HFFc6 (cell line): Measurements from ENCODE around the gene MED27. TPM values are rescaled to one million over a fixed set of nuclear protein-coding genes. Genes with fewer than 3 reads are reported as not detected.

Experiments used
- DNase-seq: peaks from one replicate; pipeline ENCODE4 v3.0.0-alpha.2; 2018
- H3K27ac Mint-ChIP-seq: 2 replicates; pipeline ENCODE4 v1.8.0; 2020; ENCODE audit warnings: mild to moderate bottlenecking, mixed read lengths
- H3K27me3 Mint-ChIP-seq: 2 replicates; pipeline ENCODE4 v1.8.0; 2021; ENCODE audit warnings: mild to moderate bottlenecking, moderate library complexity, mixed read lengths; ENCODE audit not compliant: insufficient read depth
- H3K36me3 Mint-ChIP-seq: 2 replicates; pipeline ENCODE4 v1.8.0; 2021; ENCODE audit warnings: low read depth, mixed read lengths
- H3K4me1 Mint-ChIP-seq: 2 replicates; pipeline ENCODE4 v1.8.0; 2020; ENCODE audit warnings: low read depth, mixed read lengths
- H3K4me3 Mint-ChIP-seq: 2 replicates; pipeline ENCODE4 v1.8.0; 2020; ENCODE audit warnings: mild to moderate bottlenecking, moderate library complexity, mixed read lengths
- H3K9me3 Mint-ChIP-seq: 2 replicates; pipeline ENCODE4 v1.8.0; 2020; ENCODE audit warnings: mild to moderate bottlenecking, mixed read lengths
- total RNA-seq, 6 experiments: library from RNA; stranded (reverse); fragmentation: NEBNext Ultra II Directional; extraction: Animal tissue kit (Norgen Biotek cat#: 25700); gene quantifications; 2 replicates in 1 of 6; 3 replicates in 5 of 6; pipeline ENCODE4 v1.2.3, GENCODE V29; 2021
- TF ChIP-seq, protein P1 (sequence below): fragments of 200-600 bp; sonication (generic); IDR thresholded peaks from 2 replicates; pipeline ENCODE4 v1.5.0; 2021; ENCODE audit warnings: antibody characterized with exemption, mild to moderate bottlenecking

Gene MED27
- total RNA-seq, 6 experiments from 2014 or later, result 30.2 to 37.7 (median 32.7) TPM

- TF ChIP-seq, protein P1, sequence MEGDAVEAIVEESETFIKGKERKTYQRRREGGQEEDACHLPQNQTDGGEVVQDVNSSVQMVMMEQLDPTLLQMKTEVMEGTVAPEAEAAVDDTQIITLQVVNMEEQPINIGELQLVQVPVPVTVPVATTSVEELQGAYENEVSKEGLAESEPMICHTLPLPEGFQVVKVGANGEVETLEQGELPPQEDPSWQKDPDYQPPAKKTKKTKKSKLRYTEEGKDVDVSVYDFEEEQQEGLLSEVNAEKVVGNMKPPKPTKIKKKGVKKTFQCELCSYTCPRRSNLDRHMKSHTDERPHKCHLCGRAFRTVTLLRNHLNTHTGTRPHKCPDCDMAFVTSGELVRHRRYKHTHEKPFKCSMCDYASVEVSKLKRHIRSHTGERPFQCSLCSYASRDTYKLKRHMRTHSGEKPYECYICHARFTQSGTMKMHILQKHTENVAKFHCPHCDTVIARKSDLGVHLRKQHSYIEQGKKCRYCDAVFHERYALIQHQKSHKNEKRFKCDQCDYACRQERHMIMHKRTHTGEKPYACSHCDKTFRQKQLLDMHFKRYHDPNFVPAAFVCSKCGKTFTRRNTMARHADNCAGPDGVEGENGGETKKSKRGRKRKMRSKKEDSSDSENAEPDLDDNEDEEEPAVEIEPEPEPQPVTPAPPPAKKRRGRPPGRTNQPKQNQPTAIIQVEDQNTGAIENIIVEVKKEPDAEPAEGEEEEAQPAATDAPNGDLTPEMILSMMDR, result no peak
- H3K4me3 Mint-ChIP-seq, result no peak overlapping the region
- no peak overlapping the region for H3K27ac Mint-ChIP-seq
- H3K36me3 Mint-ChIP-seq, result peaks cover 12% of the 10 kb centered on the region
- H3K9me3 Mint-ChIP-seq, result no peaks in the 10 kb centered on the region
- no peaks in the 10 kb centered on the region; the same call in 1 of the 2 replicates for H3K27me3 Mint-ChIP-seq
- H3K4me1 Mint-ChIP-seq, result peaks cover 46% of the 10 kb centered on the region
- DNase-seq, result no peak
These were observed 59.4 kb downstream of the MED27 start for GRCh38 chr9:132020272-132020671.

DNA sequence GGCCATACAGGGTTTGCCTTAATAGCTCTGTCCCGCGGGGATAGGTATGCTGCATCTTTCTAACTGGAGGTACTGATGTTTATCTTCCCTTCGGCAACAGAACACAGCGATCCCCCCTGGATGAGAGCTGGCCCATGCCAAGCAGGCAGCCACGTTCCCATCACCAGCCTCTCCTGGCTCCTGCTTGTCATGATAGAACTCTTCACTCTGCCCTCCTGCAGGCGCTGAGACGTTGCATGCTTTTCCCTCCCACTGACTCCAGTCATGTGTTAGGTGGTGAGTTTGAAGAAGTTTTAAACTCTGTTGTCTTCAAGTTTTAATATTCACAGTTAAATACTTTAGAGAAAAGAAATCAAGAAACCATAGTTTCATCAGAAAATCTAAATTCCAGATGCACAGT lies 60.0 kb downstream of the MED27 start:
- Mint-ChIP-seq H3K27ac (no peak overlapping the region), H3K36me3 (peaks cover 10% of the 10 kb centered on the region), H3K27me3 (no peaks in the 10 kb centered on the region; the same call in 1 of the 2 replicates), H3K9me3 (no peaks in the 10 kb centered on the region), H3K4me3 (no peak overlapping the region), H3K4me1 (peaks cover 47% of the 10 kb centered on the region)
- no peak for DNase-seq
- TF ChIP-seq, protein P1, result no peak

GRCh38 chr9:132018957-132019405 lies 60.7 kb downstream of the MED27 start:
- H3K4me3 Mint-ChIP-seq, result no peak overlapping the region
- H3K4me1 Mint-ChIP-seq, result peaks cover 53% of the 10 kb centered on the region
- no peak for DNase-seq
- no peaks in the 10 kb centered on the region for H3K27me3 Mint-ChIP-seq
- H3K36me3 Mint-ChIP-seq, result peaks cover 5% of the 10 kb centered on the region; the same call in 1 of the 2 replicates
- no peak overlapping the region for H3K27ac Mint-ChIP-seq
- TF ChIP-seq, protein P1, result no peak
- no peaks in the 10 kb centered on the region for H3K9me3 Mint-ChIP-seq

DNA sequence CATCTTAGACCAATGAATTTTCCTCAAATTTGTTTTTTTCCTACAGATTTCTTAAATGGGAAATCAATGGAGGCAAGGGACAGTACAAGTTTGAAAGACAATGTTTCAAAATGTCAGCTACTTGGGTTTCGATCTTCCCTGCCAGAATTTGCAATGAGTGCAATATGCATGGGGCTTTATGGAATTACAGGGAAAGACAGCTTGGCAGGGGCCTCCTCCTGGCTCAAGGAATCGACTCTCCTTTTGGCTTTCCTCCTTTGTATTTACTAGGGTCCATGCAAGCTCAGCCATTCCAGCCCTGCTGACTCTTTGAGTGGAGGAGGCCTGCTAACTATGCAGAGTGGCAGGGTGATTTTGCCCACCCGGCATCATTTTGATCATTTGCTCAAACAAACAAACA lies 63.2 kb downstream of the MED27 start:
- Mint-ChIP-seq H3K27me3 (no peaks in the 10 kb centered on the region), H3K9me3 (no peaks in the 10 kb centered on the region), H3K36me3 (peaks cover 20% of the 10 kb centered on the region), H3K4me3 (no peak overlapping the region), H3K27ac (no peak overlapping the region), H3K4me1 (peaks cover 47% of the 10 kb centered on the region)
- TF ChIP-seq, protein P1, result no peak
- no peak for DNase-seq

DNA sequence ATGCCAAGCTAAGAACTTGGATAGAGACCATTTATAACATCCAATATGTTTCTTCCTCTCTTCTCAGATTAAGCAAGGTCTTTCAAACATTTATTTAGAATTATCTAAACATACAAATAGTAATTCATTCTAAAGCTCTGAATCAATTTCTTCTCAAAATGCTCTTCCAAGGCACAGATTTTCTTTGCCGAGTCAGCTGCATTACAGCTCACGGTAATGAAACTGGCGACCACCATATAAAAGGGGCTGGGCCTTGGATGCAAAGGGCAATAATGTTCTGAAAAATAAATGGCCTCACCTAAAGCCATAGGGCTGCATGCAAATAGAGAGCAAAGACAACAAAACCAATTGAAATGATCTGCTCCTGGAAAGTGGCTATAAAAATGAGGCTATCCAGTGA lies 63.8 kb downstream of the MED27 start:
- H3K4me1 Mint-ChIP-seq, result peaks cover 41% of the 10 kb centered on the region
- TF ChIP-seq, protein P1, result no peak
- no peak overlapping the region for H3K27ac Mint-ChIP-seq
- DNase-seq, result no peak
- H3K27me3 Mint-ChIP-seq, result no peaks in the 10 kb centered on the region
- peaks cover 15% of the 10 kb centered on the region for H3K36me3 Mint-ChIP-seq
- no peak overlapping the region for H3K4me3 Mint-ChIP-seq
- no peaks in the 10 kb centered on the region for H3K9me3 Mint-ChIP-seq
